T-helper 2 cell treated with Interferon-gamma antibody and Interleukin-4, amounts not matched to agents 100 ng/mL and 5 ng/mL, for 36 hours (primary cell): Measurements from ENCODE around the gene MUS81. TPM values are rescaled to one million over a fixed set of nuclear protein-coding genes. Genes with fewer than 3 reads are reported as not detected.

Experiments used
- intact Hi-C: fragments of 100-400 bp; cut with micrococcal nuclease; formaldehyde crosslinking; loops from one replicate; pipeline ENCODE4 v1.15.1; 2023
- total RNA-seq: library from RNA; stranded (reverse); gene quantifications from 2 replicates; pipeline ENCODE4 v1.2.3, GENCODE V29; 2022

The MUS81 gene
- total RNA-seq, 1 donor from 2014 or later: 94.0 TPM

DNA sequence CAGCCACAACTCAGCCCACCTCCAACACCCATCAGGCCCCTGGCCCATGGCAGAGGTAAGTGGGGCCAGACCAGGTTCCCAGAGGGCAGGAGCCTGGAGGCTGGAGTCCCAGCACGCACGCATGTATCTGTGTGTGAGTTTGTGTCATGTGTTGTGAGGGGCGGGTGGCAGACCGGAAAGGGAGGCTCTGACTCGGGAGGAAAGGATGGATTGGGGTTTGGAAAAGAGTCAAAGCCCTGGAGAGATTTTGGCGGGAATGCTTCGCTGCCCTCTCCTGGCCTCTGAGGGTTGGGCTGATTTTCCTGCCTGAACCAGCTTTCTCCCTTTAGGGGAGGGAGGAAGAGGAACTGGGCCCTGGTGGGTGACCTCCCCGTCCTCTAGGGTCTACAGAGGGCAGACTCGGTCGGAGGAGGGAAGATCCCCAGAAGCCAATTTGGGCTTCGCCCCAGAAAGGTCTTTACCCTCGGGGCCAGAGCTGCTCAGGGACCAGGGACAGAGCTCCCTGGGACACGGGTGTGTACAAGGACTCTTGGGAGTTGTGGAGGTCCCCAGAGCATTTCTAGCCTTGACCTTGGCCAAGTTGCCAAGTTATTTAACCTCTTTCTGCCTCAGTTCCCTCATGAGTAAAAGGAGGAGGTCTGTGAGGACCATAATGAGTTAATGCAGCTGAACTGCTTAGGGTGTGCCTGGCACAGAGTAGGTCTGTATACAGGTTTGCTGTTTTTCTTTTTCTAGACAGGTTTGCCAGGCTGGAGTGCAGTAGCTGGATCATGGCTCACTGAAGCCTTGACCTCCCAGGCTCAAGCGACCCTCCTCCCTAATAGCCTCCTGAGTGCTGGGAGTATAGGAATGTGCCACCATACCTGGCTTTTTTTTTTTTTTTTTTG, 51.7 kb downstream of the MUS81 start:
- intact Hi-C loops: no loop called here

DNA sequence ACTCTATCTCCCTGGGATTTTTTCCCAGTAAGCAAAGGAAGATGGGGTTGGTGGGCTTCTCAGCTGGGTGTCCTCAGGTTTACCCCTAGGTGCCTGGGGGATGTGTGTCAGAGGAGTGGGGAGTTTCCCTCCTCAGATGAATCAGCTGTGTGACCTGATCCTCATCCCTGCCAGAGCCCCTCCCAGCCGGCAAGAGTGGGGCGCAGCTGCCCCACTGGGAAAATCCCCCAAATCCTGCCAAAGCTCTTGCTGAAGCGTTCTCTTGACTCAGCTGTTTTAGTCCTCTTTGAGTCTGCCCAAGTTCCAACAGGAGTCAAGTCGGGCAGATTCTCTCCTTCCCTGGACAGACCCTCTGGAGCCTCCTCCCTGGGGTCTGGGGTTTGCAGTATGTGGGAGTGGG, 52.6 kb downstream of the MUS81 start:
- intact Hi-C loops: no loop called here

DNA sequence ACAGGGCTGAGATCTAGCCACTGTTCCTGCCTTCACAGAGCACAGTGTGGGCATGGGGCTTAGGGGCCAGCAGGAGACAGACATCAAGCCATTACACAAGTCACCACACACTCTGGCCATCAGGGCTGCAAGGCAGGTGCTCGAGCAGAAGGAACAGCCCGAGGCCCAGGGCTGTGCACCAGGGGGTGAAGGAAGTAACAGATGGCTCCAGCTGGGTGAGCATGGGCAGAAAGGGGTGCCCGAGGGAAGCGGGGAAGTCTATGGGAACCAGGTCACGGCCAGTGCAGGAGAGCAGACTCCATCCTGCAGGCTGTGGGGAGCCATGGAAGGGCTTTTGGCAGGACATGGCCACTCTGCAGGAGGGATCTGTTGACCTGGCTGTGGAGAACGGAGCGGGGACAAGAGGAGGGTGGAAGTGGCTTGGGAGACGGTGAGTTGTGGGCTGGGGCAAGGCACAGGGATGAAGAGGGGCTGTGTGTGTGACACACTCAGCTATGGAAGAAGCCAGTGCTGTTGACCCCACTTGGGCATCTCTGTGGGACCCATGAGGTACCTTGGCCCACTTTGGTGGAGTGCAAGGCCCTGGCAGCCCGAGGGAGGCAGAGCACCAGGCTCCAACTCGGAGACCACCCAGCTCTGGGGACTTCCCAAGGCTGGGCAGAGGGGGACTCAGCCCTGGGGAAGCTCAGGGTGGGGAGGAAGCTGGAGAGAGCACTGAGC, 55.0 kb downstream of the MUS81 start:
- intact Hi-C loops: no loop called here

DNA sequence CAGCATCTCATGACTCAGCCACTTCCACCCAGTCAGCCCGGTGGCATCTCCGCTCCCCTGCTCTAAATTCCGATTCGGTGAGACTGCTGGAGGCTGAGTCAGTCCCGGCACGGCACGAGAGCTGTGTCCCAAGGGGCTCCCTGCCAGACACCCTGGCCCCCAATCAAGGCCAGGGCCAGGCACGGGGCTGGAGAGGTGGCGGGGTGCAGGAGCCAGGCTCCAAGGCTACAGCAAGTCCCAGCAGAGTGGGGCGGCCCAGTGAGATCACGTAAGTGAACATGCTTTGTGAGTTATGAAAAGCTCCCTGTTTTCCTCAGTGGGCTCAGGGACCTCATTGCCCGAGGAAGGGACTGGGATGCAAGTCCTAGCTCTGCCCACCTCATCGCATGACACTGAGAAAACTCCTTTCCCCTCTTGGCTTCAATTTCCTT, 55.6 kb downstream of the MUS81 start:
- intact Hi-C loops: no loop called here

Other genes with a start within 250 kb of the MUS81 start
- 70.4 and 71.4 TPM in 2 replicates for gene MAP3K11, start 246.2 kb upstream of the MUS81 start, total RNA-seq
- gene PCNX3, start 244.7 kb upstream of the MUS81 start, total RNA-seq: 46.9 and 54.8 TPM in 2 replicates
- 142 and 153 TPM in 2 replicates for gene SIPA1, start 222.3 kb upstream of the MUS81 start, total RNA-seq
- 85.3 and 86.1 TPM in 2 replicates for gene RELA, start 197.5 kb upstream of the MUS81 start, total RNA-seq
- 67.3 and 72.0 TPM in 2 replicates for gene KAT5, start 148.2 kb upstream of the MUS81 start, total RNA-seq
- gene RNASEH2C, start 139.6 kb upstream of the MUS81 start, total RNA-seq: 97.0 and 105 TPM in 2 replicates
- 20.1 and 21.2 TPM in 2 replicates for gene AP5B1, start 79.5 kb upstream of the MUS81 start, total RNA-seq
- gene OVOL1, start 73.4 kb upstream of the MUS81 start, total RNA-seq: 0.09 TPM in 1 of 2 replicates, not detected in the other
- gene SNX32, start 26.5 kb upstream of the MUS81 start, total RNA-seq: 1.0 and 1.6 TPM in 2 replicates
- gene CFL1, start 2.3 kb upstream of the MUS81 start, total RNA-seq: 1,805 and 1,835 TPM in 2 replicates
- 5.4 and 7.2 TPM in 2 replicates for gene EFEMP2, start 12.4 kb downstream of the MUS81 start, total RNA-seq
- gene CTSW, start 19.4 kb downstream of the MUS81 start, total RNA-seq: 26.4 and 29.3 TPM in 2 replicates
- 82.9 and 84.7 TPM in 2 replicates for gene FIBP, start 28.0 kb downstream of the MUS81 start, total RNA-seq
- gene CCDC85B, start 30.2 kb downstream of the MUS81 start, total RNA-seq: 45.2 and 47.0 TPM in 2 replicates
- 3.7 and 4.5 TPM in 2 replicates for gene FOSL1, start 40.0 kb downstream of the MUS81 start, total RNA-seq
- gene C11orf68, start 58.6 kb downstream of the MUS81 start, total RNA-seq: 21.9 and 24.2 TPM in 2 replicates
- 131 and 132 TPM in 2 replicates for gene DRAP1, start 59.0 kb downstream of the MUS81 start, total RNA-seq
- not detected in 2 replicates for gene TSGA10IP, start 85.0 kb downstream of the MUS81 start, total RNA-seq
- 88.8 and 96.5 TPM in 2 replicates for gene SART1, start 101.3 kb downstream of the MUS81 start, total RNA-seq
- gene EIF1AD, start 141.7 kb downstream of the MUS81 start, total RNA-seq: 50.7 and 57.1 TPM in 2 replicates
- 258 and 269 TPM in 2 replicates for gene BANF1, start 142.1 kb downstream of the MUS81 start, total RNA-seq
- gene CST6, start 151.6 kb downstream of the MUS81 start, total RNA-seq: 0.34 TPM in 1 of 2 replicates, not detected in the other
- gene CATSPER1, start 166.0 kb downstream of the MUS81 start, total RNA-seq: 0.32 TPM in 1 of 2 replicates, not detected in the other
- not detected in 2 replicates for gene GAL3ST3, start 188.7 kb downstream of the MUS81 start, total RNA-seq
- gene SF3B2, start 191.9 kb downstream of the MUS81 start, total RNA-seq: 226 and 228 TPM in 2 replicates
- gene PACS1, start 209.8 kb downstream of the MUS81 start, total RNA-seq: 94.5 and 102 TPM in 2 replicates